ENCODE measurements around the gene UBAC1. TPM values are rescaled to one million over a fixed set of nuclear protein-coding genes. Genes with fewer than 3 reads are reported as not detected.
A peak's percentile ranks its signal among the peaks of the same experiment; 100 is the strongest.

Gene UBAC1
- total RNA-seq, 4 donors from 2014 or later = 47.6 to 63.2 (median 54.3) TPM

DNA sequence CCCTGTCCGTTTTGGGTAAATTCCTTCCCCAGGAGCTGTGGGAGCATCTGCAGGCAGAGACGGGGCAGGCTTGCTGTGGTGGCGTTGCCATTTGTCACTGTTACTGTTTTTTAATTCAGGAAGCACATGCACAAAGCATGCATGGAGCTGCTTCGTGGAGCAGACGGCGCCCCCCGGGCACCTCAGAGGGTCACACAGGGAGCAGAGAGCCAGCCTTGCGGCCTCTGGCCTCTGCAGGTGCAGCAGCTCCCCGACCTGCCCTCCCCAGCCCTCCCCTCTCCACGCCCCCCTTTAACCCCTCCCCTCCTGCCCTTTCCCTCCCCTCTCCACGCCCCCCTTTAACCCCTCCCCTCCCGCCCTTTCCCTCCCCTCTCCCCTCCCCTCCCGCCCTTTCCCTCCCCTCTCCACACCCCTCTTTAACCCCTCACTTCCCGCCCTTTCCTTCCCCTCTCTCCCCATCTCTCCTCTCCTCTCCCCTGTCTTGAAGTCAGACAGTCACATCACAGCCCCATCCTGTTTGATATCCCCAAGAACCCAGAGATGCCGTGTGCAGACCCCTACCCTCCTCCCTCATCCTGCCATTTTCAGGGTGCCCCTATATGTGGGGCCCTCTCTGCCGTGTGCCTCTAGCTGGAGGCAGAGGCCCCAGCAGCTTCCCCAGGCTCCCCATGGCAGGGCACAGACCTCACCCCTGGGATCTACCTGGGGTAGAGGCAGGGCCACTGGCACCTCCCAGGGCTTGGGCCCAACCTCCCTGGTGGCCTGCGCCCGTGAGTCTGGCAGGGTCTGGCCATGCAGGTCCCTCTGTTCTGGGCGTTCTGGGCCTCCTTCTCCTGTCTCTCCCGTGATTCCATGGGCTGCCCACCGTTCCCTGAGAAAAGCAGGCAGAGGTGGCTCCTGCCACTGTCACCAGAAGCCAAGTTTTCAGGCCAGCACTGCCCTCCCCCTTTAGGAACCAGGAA, 29.6 kb upstream of the UBAC1 start:
- no peaks in the 10 kb centered on the region for H3K36me3 ChIP-seq

DNA sequence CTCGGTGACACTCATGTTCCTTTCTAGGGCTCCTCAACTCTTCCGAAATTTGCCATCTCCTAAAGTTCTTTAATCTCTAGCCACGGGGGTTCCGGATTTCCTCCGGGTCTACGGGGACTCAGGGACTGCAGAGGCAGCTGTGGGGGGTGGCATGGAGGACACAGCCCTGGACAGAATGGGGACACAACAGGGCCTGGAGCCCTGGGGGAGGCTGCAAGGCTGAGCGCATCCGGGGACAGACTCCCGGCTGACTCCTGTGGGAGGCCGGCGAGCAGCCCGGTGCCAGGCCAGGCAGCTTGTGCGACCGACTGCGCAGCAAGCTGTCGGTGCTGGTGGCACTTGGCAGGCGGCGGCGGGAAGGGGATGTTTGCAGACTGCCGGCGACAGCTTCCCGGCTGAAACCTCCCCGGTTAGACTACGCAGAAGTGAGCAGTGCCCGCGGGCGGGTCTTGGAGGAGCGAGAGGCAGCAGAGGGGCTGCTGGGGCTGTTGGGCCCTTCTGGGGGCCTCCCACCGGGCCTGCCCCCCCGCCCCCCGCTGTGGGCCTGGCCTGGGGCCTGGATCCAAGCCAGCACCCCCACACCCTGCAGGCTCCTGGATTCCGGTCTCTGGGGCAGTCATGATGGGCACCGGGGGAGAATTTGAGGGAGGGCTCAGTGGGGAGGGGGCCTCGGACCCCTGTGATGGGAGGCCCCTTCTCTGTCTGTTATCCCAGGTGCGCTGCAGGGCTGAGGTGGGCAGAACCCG, 28.7 kb upstream of the UBAC1 start:
- intact Hi-C loops (cut with DNase I) = no loop called here
- Histone ChIP-seq H3K4me1 (peaks cover 29 to 54% (median 30%) of the 10 kb centered on the region in 3 donors), H3K27me3 (peaks cover 0 to 69% (median 2%) of the 10 kb centered on the region in 4 donors), H3K9me3 (no peaks in the 10 kb centered on the region), H3K27ac (no peak overlapping the region), H3K4me3 (peak overlapping the region in 2 of 4 donors; percentile 15 to 33), H3K36me3 (no peaks in the 10 kb centered on the region)
- TF ChIP-seq, protein P1, sequence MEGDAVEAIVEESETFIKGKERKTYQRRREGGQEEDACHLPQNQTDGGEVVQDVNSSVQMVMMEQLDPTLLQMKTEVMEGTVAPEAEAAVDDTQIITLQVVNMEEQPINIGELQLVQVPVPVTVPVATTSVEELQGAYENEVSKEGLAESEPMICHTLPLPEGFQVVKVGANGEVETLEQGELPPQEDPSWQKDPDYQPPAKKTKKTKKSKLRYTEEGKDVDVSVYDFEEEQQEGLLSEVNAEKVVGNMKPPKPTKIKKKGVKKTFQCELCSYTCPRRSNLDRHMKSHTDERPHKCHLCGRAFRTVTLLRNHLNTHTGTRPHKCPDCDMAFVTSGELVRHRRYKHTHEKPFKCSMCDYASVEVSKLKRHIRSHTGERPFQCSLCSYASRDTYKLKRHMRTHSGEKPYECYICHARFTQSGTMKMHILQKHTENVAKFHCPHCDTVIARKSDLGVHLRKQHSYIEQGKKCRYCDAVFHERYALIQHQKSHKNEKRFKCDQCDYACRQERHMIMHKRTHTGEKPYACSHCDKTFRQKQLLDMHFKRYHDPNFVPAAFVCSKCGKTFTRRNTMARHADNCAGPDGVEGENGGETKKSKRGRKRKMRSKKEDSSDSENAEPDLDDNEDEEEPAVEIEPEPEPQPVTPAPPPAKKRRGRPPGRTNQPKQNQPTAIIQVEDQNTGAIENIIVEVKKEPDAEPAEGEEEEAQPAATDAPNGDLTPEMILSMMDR (IDR thresholded peaks at IDR 0.05) = no peak
- TF ChIP-seq POLR2A (IDR thresholded peaks at IDR 0.05) = no peak
- no peak for DNase-seq
- WGBS, 2 donors = 20 to 37% methylated on average over 13 to 19 of the region's 36 CpGs

More for the DNA sequence above, 29.6 kb upstream of the UBAC1 start:
- no peaks in the 10 kb centered on the region for H3K9me3 ChIP-seq
- H3K27me3 ChIP-seq = peaks cover 0 to 61% (median 2%) of the 10 kb centered on the region in 4 donors
- H3K4me1 ChIP-seq = peaks cover 29 to 54% (median 30%) of the 10 kb centered on the region in 3 donors
- TF ChIP-seq, protein P1 (IDR thresholded peaks at IDR 0.05) = no peak
- no peak for TF ChIP-seq POLR2A (IDR thresholded peaks at IDR 0.05)
- intact Hi-C loops (cut with DNase I) = no loop called here
- DNase-seq = peak; percentile 22
- peak overlapping the region in 3 of 4 donors; percentile 36 to 69 (median 58) for H3K27ac ChIP-seq
- peak overlapping the region in 2 of 4 donors; percentile 15 to 33 for H3K4me3 ChIP-seq
- 15 to 29% methylated on average over 2 to 11 of the region's 21 CpGs for WGBS, 2 donors

DNA sequence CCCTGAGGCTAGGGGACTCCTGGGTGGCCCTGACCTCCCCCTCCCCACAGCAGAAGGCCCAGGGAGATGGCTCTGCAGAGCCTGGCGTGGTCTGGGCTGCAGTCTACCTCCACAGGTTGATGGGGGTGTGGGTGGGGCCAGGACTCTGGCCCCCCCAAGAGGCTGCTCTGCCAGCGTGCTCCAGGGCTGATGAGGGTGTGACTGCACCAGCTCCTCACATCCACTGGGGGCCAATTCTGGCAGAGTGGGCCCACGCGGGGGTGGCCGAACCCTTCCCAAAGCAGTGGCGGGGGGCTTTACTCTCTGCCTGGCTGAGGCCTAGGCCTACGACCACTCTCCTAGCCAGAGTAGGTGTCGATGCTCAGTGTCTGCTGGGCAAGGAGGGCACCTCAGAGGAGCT, 28.0 kb upstream of the UBAC1 start:
- intact Hi-C loops (cut with DNase I) = no loop called here
- TF ChIP-seq, protein P1 (IDR thresholded peaks at IDR 0.05) = no peak
- TF ChIP-seq POLR2A (IDR thresholded peaks at IDR 0.05) = no peak
- peaks cover 0 to 76% (median 2%) of the 10 kb centered on the region in 4 donors for H3K27me3 ChIP-seq
- H3K9me3 ChIP-seq = no peaks in the 10 kb centered on the region
- no peak overlapping the region for H3K4me3 ChIP-seq
- 100% methylated on average over 3 of the region's 8 CpGs; no CpG with 5 or more reads in 1 of the 2 donors for WGBS, 2 donors
- DNase-seq = no peak
- H3K27ac ChIP-seq = no peak overlapping the region
- no peaks in the 10 kb centered on the region for H3K36me3 ChIP-seq
- H3K4me1 ChIP-seq = peaks cover 29 to 46% (median 29%) of the 10 kb centered on the region in 3 donors

DNA sequence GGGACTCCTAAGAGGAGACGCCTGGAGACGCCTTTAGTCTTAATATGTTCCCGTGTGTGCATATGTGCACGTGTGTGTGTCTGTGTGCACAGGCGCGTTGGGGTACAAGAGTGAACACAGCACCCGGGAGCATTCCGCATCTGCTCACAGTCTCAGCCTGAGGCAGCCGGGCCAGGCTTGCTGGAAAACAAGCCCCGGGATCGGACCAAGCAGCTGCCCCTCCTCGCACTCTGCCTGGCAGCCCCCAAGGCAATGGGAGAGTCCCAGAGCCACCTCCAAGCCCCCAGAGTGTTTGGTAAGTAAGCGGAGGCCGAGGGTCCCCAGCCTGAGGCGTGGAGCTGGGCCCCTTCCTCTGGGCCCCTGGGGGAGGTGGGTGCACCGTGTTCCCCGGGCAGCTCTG, 27.3 kb upstream of the UBAC1 start:
- Histone ChIP-seq H3K4me1 (peaks cover 24 to 40% (median 24%) of the 10 kb centered on the region in 3 donors), H3K27ac (no peak overlapping the region), H3K36me3 (no peaks in the 10 kb centered on the region), H3K4me3 (no peak overlapping the region), H3K9me3 (no peaks in the 10 kb centered on the region), H3K27me3 (peaks cover 0 to 75% (median 2%) of the 10 kb centered on the region in 4 donors)
- DNase-seq = no peak
- TF ChIP-seq, protein P1 (IDR thresholded peaks at IDR 0.05) = no peak
- no peak for TF ChIP-seq POLR2A (IDR thresholded peaks at IDR 0.05)
- 93% methylated on average over 10 of the region's 17 CpGs; no CpG with 5 or more reads in 1 of the 2 donors for WGBS, 2 donors
- intact Hi-C loops (cut with DNase I) = no loop called here
